GM23338 (cell line): Measurements from ENCODE around the gene HELQ. TPM values are rescaled to one million over a fixed set of nuclear protein-coding genes. Genes with fewer than 3 reads are reported as not detected.

Experiments used
- ATAC-seq: fragments of 200-7000 bp; cut with Tn5 transposase; 3 replicates; pipeline ENCODE4 v1.9.1; 2020
- DNase-seq: peaks from one replicate; pipeline ENCODE4 v3.0.0-alpha.2; 2015; ENCODE audit warnings: low spot score
- H2AFZ ChIP-seq: fragments of 200-600 bp; sonication (generic); 2 replicates; pipeline ENCODE4 v1.8.0; 2016; ENCODE audit warnings: antibody characterized with exemption, mild to moderate bottlenecking, moderate library complexity
- H3F3A ChIP-seq: fragments of 200-600 bp; sonication (generic); replicated peaks from 2 replicates; pipeline ENCODE4 v1.8.0; 2017; ENCODE audit warnings: antibody characterized with exemption, mixed run types, low read depth
- H3K27ac ChIP-seq: fragments of 200-600 bp; sonication (generic); 2 replicates; pipeline ENCODE4 v1.6.1; 2016; ENCODE audit warnings: low read depth
- H3K27me3 ChIP-seq: fragments of 200-600 bp; sonication (generic); 2 replicates; pipeline ENCODE4 v1.8.0; 2016; ENCODE audit warnings: mild to moderate bottlenecking, mixed run types, moderate library complexity; ENCODE audit not compliant: insufficient read depth
- H3K36me3 ChIP-seq: fragments of 200-600 bp; sonication (generic); 2 replicates; pipeline ENCODE4 v1.8.0; 2016; ENCODE audit warnings: mild to moderate bottlenecking; ENCODE audit not compliant: insufficient read depth
- H3K4me1 ChIP-seq: fragments of 200-600 bp; sonication (generic); 2 replicates; pipeline ENCODE4 v1.8.0; 2016; ENCODE audit warnings: mild to moderate bottlenecking, moderate library complexity; ENCODE audit not compliant: insufficient read depth
- H3K4me2 ChIP-seq: fragments of 200-600 bp; sonication (generic); 2 replicates; pipeline ENCODE4 v1.7.1; 2017; ENCODE audit warnings: mixed run types
- H3K4me3 ChIP-seq: fragments of 200-600 bp; sonication (generic); 2 replicates; pipeline ENCODE4 v1.6.1; 2016; ENCODE audit warnings: mixed run types
- H3K79me2 ChIP-seq: fragments of 200-600 bp; sonication (generic); replicated peaks from 2 replicates; pipeline ENCODE4 v1.8.0; 2017; ENCODE audit warnings: mild to moderate bottlenecking; ENCODE audit not compliant: insufficient read depth
- H3K9me2 ChIP-seq: fragments of 200-600 bp; sonication (generic); 2 replicates; pipeline ENCODE4 v1.8.0; 2017; ENCODE audit not compliant: insufficient read depth
- H4K20me1 ChIP-seq: fragments of 200-600 bp; sonication (generic); replicated peaks from 2 replicates; pipeline ENCODE4 v1.8.0; 2017; ENCODE audit warnings: mild to moderate bottlenecking; ENCODE audit not compliant: insufficient read depth
- H3K27ac Mint-ChIP-seq: 2 replicates; pipeline ENCODE4 v1.8.0; 2020; ENCODE audit warnings: inconsistent platforms, mild to moderate bottlenecking, moderate library complexity, mixed read lengths
- H3K27me3 Mint-ChIP-seq: 3 replicates; pipeline ENCODE4 v1.8.0; 2022; ENCODE audit warnings: low read depth, mild to moderate bottlenecking, moderate library complexity, mixed read lengths, inconsistent platforms; ENCODE audit not compliant: insufficient read depth, poor library complexity
- H3K36me3 Mint-ChIP-seq: 3 replicates; pipeline ENCODE4 v1.8.0; 2021; ENCODE audit warnings: low read depth, mild to moderate bottlenecking, inconsistent platforms, moderate library complexity, mixed read lengths
- H3K4me1 Mint-ChIP-seq: 3 replicates; pipeline ENCODE4 v1.8.0; 2020; ENCODE audit warnings: mild to moderate bottlenecking, inconsistent platforms, mixed read lengths
- H3K4me3 Mint-ChIP-seq: 3 replicates; pipeline ENCODE4 v1.8.0; 2021; ENCODE audit warnings: moderate library complexity, mild to moderate bottlenecking, inconsistent platforms, mixed read lengths
- H3K9me3 Mint-ChIP-seq: 3 replicates; pipeline ENCODE4 v1.8.0; 2020; ENCODE audit warnings: moderate library complexity, mild to moderate bottlenecking, inconsistent platforms, mixed read lengths
- CREB1 ChIP-seq: fragments of 250-450 bp; sonication (Bioruptor Pico); IDR thresholded peaks from 2 replicates; pipeline ENCODE4 v1.5.0; 2020; ENCODE audit warnings: low read depth, mild to moderate bottlenecking, moderate library complexity
- EZH2 ChIP-seq: fragments of 200-600 bp; sonication (generic); IDR thresholded peaks from one replicate; pipeline ENCODE4 v1.8.0; 2017; ENCODE audit warnings: antibody characterized with exemption, mild to moderate bottlenecking, low read depth; ENCODE audit not compliant: unreplicated experiment
- EZH2phosphoT487 ChIP-seq: fragments of 200-600 bp; sonication (generic); IDR thresholded peaks from one replicate; pipeline ENCODE4 v1.8.1; 2018; ENCODE audit warnings: antibody characterized with exemption; ENCODE audit not compliant: unreplicated experiment
- JUNB ChIP-seq: IDR thresholded peaks from one replicate; pipeline ENCODE4 v1.6.1; 2016; ENCODE audit warnings: antibody characterized with exemption; ENCODE audit not compliant: unreplicated experiment
- NANOG ChIP-seq: IDR thresholded peaks from 2 replicates; pipeline ENCODE4 v1.6.1; 2016; ENCODE audit warnings: antibody characterized with exemption, borderline replicate concordance
- POLR2AphosphoS5 ChIP-seq: IDR thresholded peaks from 2 replicates; pipeline ENCODE4 v1.6.1; 2016; ENCODE audit warnings: antibody characterized with exemption, low read depth
- REST ChIP-seq: IDR thresholded peaks from one replicate; pipeline ENCODE4 v1.6.1; 2018; ENCODE audit warnings: antibody characterized with exemption; ENCODE audit not compliant: unreplicated experiment
- STAT1 ChIP-seq: IDR thresholded peaks from one replicate; pipeline ENCODE4 v1.6.1; 2016; ENCODE audit warnings: antibody characterized with exemption; ENCODE audit not compliant: unreplicated experiment
- ZNF114 ChIP-seq: fragments of 250-450 bp; sonication (Bioruptor Pico); IDR thresholded peaks from 2 replicates; pipeline ENCODE4 v1.5.0; 2020; ENCODE audit warnings: mild to moderate bottlenecking, moderate library complexity
- ZNF331 ChIP-seq: fragments of 250-450 bp; sonication (Bioruptor Pico); IDR thresholded peaks from 2 replicates; pipeline ENCODE4 v1.5.0; 2020; ENCODE audit warnings: low read depth, mild to moderate bottlenecking, moderate library complexity
- ZNF462 ChIP-seq: fragments of 250-450 bp; sonication (Bioruptor Pico); IDR thresholded peaks from 2 replicates; pipeline ENCODE4 v1.5.0; 2020; ENCODE audit warnings: mild to moderate bottlenecking, moderate library complexity
- polyA plus RNA-seq: library from polyadenylated mRNA; unstranded; fragments of >200 nt; fragmentation: Nextera tagmentation; extraction: Ambion mirVana; gene quantifications from 2 replicates; pipeline ENCODE4 v1.2.1, GENCODE V29; 2016
- total RNA-seq: library from RNA; depleted of rRNA; stranded (reverse); fragments of >200 nt; shearing (Covaris generic); gene quantifications from 2 replicates; pipeline ENCODE4 v1.2.3, GENCODE V29; 2014
- TF ChIP-seq, protein P1 (sequence below): IDR thresholded peaks from 2 replicates; pipeline ENCODE4 v1.6.1; 2016; ENCODE audit warnings: antibody characterized with exemption
- TF ChIP-seq, protein P2 (sequence below), 2 experiments: fragments of 200-600 bp in 1 of 2; sonication (generic) in 1 of 2; conservative IDR thresholded peaks; 2 replicates each; pipeline versions ENCODE4 v1.5.1 to v1.6.1; 2016 to 2017; ENCODE audit warnings: antibody characterized with exemption in 2 of 2, low read depth in 2 of 2, mild to moderate bottlenecking in 2 of 2, moderate library complexity in 1 of 2

The HELQ gene
- total and polyA plus RNA-seq, 2 experiments from 2014 or later: 6.8 to 8.1 TPM

GRCh38 chr4:83387012-83387411, 68.6 kb downstream of the HELQ start:
- no peak overlapping the region for H3K27ac ChIP-seq
- peak; percentile 47 for DNase-seq
- peaks cover 41% of the 10 kb centered on the region for H3K4me1 ChIP-seq
- Mint-ChIP-seq H3K9me3 (0 out of 3 replicates have a peak, but pooled peaks cover 10% of the 10 kb centered on the region), H3K27me3 (peaks cover 35% of the 10 kb centered on the region), H3K4me1 (peaks cover 49% of the 10 kb centered on the region), H3K4me3 (no peak overlapping the region), H3K27ac (no peak overlapping the region; the same call in 1 of the 2 replicates), H3K36me3 (no peaks in the 10 kb centered on the region; the same call in 2 of the 3 replicates)
- H3K9me2 ChIP-seq: no peaks in the 10 kb centered on the region
- H3K79me2 ChIP-seq: no peaks in the 10 kb centered on the region
- H3K27me3 ChIP-seq: peaks cover 38% of the 10 kb centered on the region
- H3K4me3 ChIP-seq: no peak overlapping the region
- no peaks in the 10 kb centered on the region for H3K36me3 ChIP-seq
- H4K20me1 ChIP-seq: no peaks in the 10 kb centered on the region
- no peak overlapping the region for H3K4me2 ChIP-seq
- H2AFZ ChIP-seq: no peak overlapping the region
- TF ChIP-seq ZNF114 (CRISPR knock-in tag): no peak
- TF ChIP-seq ZNF462 (CRISPR knock-in tag): 0 out of 2 replicates have a peak, but pooled peaks have one; percentile 29
- no peak for TF ChIP-seq ZNF331 (CRISPR knock-in tag)
- TF ChIP-seq, protein P1, sequence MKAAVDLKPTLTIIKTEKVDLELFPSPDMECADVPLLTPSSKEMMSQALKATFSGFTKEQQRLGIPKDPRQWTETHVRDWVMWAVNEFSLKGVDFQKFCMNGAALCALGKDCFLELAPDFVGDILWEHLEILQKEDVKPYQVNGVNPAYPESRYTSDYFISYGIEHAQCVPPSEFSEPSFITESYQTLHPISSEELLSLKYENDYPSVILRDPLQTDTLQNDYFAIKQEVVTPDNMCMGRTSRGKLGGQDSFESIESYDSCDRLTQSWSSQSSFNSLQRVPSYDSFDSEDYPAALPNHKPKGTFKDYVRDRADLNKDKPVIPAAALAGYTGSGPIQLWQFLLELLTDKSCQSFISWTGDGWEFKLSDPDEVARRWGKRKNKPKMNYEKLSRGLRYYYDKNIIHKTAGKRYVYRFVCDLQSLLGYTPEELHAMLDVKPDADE: no peak
- no peak for TF ChIP-seq NANOG
- TF ChIP-seq EZH2phosphoT487: no peak
- no peak for TF ChIP-seq REST
- no peak for TF ChIP-seq STAT1
- TF ChIP-seq JUNB: no peak
- no peak for TF ChIP-seq POLR2AphosphoS5
- TF ChIP-seq, protein P2, sequence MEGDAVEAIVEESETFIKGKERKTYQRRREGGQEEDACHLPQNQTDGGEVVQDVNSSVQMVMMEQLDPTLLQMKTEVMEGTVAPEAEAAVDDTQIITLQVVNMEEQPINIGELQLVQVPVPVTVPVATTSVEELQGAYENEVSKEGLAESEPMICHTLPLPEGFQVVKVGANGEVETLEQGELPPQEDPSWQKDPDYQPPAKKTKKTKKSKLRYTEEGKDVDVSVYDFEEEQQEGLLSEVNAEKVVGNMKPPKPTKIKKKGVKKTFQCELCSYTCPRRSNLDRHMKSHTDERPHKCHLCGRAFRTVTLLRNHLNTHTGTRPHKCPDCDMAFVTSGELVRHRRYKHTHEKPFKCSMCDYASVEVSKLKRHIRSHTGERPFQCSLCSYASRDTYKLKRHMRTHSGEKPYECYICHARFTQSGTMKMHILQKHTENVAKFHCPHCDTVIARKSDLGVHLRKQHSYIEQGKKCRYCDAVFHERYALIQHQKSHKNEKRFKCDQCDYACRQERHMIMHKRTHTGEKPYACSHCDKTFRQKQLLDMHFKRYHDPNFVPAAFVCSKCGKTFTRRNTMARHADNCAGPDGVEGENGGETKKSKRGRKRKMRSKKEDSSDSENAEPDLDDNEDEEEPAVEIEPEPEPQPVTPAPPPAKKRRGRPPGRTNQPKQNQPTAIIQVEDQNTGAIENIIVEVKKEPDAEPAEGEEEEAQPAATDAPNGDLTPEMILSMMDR (conservative IDR thresholded peaks at IDR 0.05; ENCODE audit: low read depth in 2 of 2): peak; percentile 31 to 42; a peak in 3 of 4 replicates
- no peak for TF ChIP-seq EZH2
- no peak for TF ChIP-seq CREB1 (CRISPR knock-in tag)
- peak; percentile 60 for ATAC-seq
- H3F3A ChIP-seq: peaks cover 4% of the 10 kb centered on the region; the same call in 1 of the 2 replicates
